Hepatocyte (in vitro differentiated cells): ENCODE data around the gene MAP3K6.

Experiments
- CTCF ChIP-seq: fragments of 200-600 bp; sonication (generic); IDR thresholded peaks from 2 replicates; pipeline ENCODE4 v1.5.1; 2016; ENCODE audit warnings: antibody characterized with exemption, mild to moderate bottlenecking; ENCODE audit not compliant: poor library complexity
- EZH2phosphoT487 ChIP-seq: fragments of 200-600 bp; sonication (generic); IDR thresholded peaks from one replicate; pipeline ENCODE4 v1.6.1; 2018; ENCODE audit warnings: antibody characterized with exemption, mild to moderate bottlenecking, low read depth, moderate library complexity; ENCODE audit not compliant: unreplicated experiment, severe bottlenecking

DNA sequence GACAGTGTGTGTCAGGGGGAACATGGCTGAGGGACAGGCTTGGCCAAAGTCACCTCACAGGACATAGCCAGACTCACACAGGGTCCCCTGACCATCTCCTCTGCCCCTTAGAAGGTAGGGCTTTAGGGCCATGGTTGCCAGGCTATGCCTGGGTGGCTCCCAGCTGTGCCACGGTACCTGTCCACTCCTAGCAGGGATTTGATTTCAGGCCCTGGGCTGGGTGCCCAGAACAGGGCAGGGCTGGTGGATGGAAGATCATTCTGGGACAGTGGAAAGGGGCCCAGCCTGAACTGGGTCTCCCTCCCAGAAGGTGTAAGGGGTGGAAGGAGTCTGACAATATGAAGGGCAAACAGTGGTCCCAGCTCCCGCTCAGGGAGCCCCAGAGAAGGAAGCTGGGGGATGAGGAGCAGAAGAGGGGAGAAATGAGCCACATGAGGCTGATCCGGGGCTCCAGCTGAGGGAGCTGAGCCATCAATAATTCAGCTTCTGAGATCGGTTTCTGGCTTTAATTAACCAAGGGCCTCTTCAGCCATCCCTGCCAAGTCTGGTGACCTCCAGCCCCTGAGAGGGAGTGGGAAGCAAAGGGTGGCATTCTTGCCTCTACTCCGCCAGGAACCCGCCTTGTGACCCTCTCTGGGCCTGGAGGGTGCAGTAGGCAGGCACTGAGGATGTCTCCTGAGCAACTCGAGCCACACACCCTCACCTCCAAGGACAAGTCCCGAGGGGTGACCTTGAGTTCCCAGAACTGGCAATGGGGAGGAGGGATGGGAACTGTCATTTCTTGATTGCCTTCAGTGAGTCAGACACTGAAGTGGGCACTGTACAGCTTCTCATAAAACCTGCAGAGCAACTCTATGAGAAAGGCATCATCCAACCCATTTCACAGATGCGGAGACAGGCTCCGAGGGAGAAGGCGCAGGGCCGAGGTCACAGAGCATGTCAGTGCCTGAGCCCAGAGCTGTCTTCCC is 14.3 kb upstream of the MAP3K6 start:
- TF ChIP-seq CTCF (no peak), EZH2phosphoT487 (no peak)
